Left lung (tissue), 10 donors: ENCODE data around the gene OTX2. TPM values are rescaled to one million over a fixed set of nuclear protein-coding genes. Genes with fewer than 3 reads are reported as not detected.

Source experiments
- ATAC-seq: fragments of 200-7000 bp; cut with Tn5 transposase; one replicate; pipeline ENCODE4 v1.9.1; 2020; ENCODE audit warnings: moderate library complexity
- DNase-seq, 4 donors: peaks; one replicate each; pipeline ENCODE4 v3.0.0-alpha.2; 2013 to 2020
- H3K27ac ChIP-seq, 2 donors: fragments of 200-600 bp; sonication (generic) in 1 of 2; one replicate each; pipeline versions ENCODE4 v1.5.0 to v1.8.0; 2020 to 2021
- H3K27me3 ChIP-seq, 2 donors: fragments of 200-600 bp; sonication (generic) in 1 of 2; one replicate each; pipeline versions ENCODE4 v1.5.0 to v1.8.0; 2020 to 2021
- H3K36me3 ChIP-seq, 2 donors: fragments of 200-600 bp; sonication (generic) in 1 of 2; one replicate each; pipeline versions ENCODE4 v1.5.0 to v1.8.0; 2020 to 2021
- H3K4me1 ChIP-seq, 2 donors: fragments of 200-600 bp; one replicate each; pipeline ENCODE4 v1.8.0; 2021
- H3K4me3 ChIP-seq, 2 donors: fragments of 200-600 bp; sonication (generic) in 1 of 2; one replicate each; pipeline versions ENCODE4 v1.5.0 to v1.8.0; 2020 to 2021; ENCODE audit warnings: mild to moderate bottlenecking in 1 of 2
- H3K9me3 ChIP-seq, 2 donors: fragments of 200-600 bp; sonication (generic) in 1 of 2; one replicate each; pipeline versions ENCODE4 v1.5.0 to v1.8.0; 2020 to 2021
- CTCF ChIP-seq, 2 donors: fragments of 200-600 bp; sonication (generic) in 1 of 2; IDR thresholded peaks; one replicate each; pipeline versions ENCODE4 v1.5.0 to v1.8.0; 2021; ENCODE audit warnings: antibody characterized with exemption in 2 of 2
- intact Hi-C, 2 donors: fragments of 100-400 bp; cut with DNase I; formaldehyde crosslinking; loops; one replicate each; pipeline versions ENCODE4 v1.11.2 to v1.14.2; 2022
- polyA plus RNA-seq, 6 donors: library from polyadenylated mRNA; unstranded; fragments of 120-200 nt; gene quantifications; one replicate each; pipeline ENCODE4 v1.2.1, GENCODE V29; 2013; ENCODE audit not compliant: insufficient read length in 6 of 6
- total RNA-seq, 2 donors: library from RNA; stranded (reverse); fragmentation: NEBNext Ultra II Directional; extraction: Animal tissue kit (Norgen Biotek cat#: 25700); gene quantifications; one replicate each; pipeline ENCODE4 v1.2.1, GENCODE V29; 2021
- donor health status: DM: no; HTN: yes; CAD: no.
- donor health status: DM: no; HTN: no; CAD: no.

Gene OTX2
- total and polyA plus RNA-seq, 8 donors = not detected

DNA sequence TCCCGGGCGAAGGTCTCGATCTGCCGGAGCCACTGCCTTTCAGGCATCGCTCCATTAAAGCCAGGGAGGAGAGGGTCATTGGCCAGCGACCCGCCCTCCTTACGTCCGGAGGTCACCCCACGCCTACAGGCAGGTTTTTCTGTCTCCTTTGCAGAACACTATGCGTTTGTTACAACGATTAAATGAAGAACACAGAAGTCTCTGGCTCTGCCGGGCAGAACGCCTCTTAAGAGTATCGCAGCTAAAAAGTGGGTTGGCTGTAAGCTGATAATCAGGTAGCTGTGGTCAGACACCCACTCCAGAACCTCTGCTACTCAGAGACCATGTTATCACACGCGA, 15.0 kb downstream of the OTX2 start:
- Histone ChIP-seq H3K4me3 (no peak overlapping the region), H3K4me1 (peaks cover 0 to 7% of the 10 kb centered on the region in 2 donors), H3K27ac (no peak overlapping the region), H3K27me3 (peaks cover 74 to 95% of the 10 kb centered on the region in 2 donors), H3K9me3 (no peaks in the 10 kb centered on the region), H3K36me3 (no peaks in the 10 kb centered on the region)
- intact Hi-C loops = no loop called here
- no peak for DNase-seq
- ATAC-seq = no peak
- no peak for TF ChIP-seq CTCF (IDR thresholded peaks at IDR 0.05)

DNA sequence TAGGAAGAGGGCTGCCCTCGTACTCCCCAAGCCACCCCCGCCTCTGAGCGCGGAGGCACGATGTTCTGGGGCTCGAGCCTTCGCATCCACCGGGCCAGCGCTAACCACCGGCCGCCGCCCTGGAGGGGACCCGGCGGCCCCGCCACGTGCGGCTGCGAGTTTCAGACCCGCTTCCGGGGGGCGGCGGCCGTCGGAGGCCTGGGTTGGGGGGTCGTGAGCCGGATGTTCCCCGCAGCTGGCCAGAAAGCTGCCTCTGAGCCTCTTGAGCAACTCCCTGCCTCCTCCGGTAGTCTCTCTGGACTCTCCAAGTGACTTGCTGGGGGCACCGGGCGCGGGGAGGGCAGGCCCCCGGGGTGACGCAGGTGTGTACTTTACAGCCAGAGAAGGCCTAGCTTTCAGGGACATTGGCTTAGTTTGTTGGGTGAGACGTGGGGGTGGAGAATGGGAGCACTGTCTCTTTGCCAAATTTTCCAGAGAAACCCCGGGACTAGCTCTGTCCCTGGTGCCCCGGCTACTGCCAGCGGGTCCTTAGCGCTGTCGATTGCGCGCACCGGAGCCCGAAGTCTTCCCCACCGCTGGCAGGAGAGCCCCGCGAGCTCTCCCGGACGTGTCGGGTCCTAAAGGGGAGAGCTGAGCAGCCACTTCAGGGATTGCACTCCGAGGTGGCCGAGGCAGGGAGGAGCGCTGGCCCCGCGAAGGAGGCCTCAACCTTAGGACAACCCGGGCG, 15.6 kb downstream of the OTX2 start:
- Histone ChIP-seq H3K27me3 (peaks cover 69 to 95% of the 10 kb centered on the region in 2 donors), H3K9me3 (no peaks in the 10 kb centered on the region), H3K36me3 (no peaks in the 10 kb centered on the region), H3K4me1 (peaks cover 0 to 7% of the 10 kb centered on the region in 2 donors), H3K4me3 (no peak overlapping the region), H3K27ac (no peak overlapping the region)
- ATAC-seq = no peak
- intact Hi-C loops = no loop called here
- no peak for TF ChIP-seq CTCF (IDR thresholded peaks at IDR 0.05)
- DNase-seq = peak in 1 of 4 donors; percentile 76

DNA sequence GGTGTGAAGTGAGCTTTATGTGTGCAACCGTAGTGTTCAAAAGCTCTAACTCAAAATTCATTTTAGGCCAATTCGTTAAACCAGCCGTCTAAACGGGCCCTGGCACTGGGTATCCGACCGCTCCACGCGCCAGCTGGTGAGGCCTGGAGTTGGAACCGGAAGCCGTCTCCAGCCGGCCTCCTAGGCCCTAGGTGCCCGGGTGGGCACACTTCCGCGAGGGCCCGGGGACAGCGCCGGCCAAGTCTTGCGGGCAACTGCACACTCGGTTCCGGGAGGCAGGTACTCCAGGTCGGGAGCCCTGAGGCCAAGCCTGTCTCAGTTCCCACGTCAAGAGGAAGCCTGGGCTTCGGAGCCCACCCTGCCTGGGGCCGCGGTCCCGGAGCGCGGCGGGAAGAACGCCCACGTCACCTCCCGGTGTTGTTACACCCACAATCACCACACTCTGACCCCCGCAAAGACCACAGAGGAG, 16.2 kb downstream of the OTX2 start:
- DNase-seq (no peak), ATAC-seq (no peak)
- H3K9me3 ChIP-seq = no peaks in the 10 kb centered on the region
- peaks cover 63 to 95% of the 10 kb centered on the region in 2 donors for H3K27me3 ChIP-seq
- no peaks in the 10 kb centered on the region for H3K36me3 ChIP-seq
- H3K4me3 ChIP-seq = no peak overlapping the region
- no peak overlapping the region for H3K27ac ChIP-seq
- no peak for TF ChIP-seq CTCF (IDR thresholded peaks at IDR 0.05)
- intact Hi-C loops = no loop called here
- peaks cover 0 to 7% of the 10 kb centered on the region in 2 donors for H3K4me1 ChIP-seq

GRCh38 chr14:56789955-56790354, 20.3 kb downstream of the OTX2 start:
- Histone ChIP-seq H3K27me3 (peaks cover 21 to 64% of the 10 kb centered on the region in 2 donors), H3K4me3 (no peak overlapping the region), H3K36me3 (no peaks in the 10 kb centered on the region), H3K9me3 (no peaks in the 10 kb centered on the region), H3K27ac (no peak overlapping the region), H3K4me1 (no peaks in the 10 kb centered on the region)
- TF ChIP-seq CTCF (IDR thresholded peaks at IDR 0.05) = no peak
- intact Hi-C loops = no loop called here
- DNase-seq (no peak), ATAC-seq (no peak)

DNA sequence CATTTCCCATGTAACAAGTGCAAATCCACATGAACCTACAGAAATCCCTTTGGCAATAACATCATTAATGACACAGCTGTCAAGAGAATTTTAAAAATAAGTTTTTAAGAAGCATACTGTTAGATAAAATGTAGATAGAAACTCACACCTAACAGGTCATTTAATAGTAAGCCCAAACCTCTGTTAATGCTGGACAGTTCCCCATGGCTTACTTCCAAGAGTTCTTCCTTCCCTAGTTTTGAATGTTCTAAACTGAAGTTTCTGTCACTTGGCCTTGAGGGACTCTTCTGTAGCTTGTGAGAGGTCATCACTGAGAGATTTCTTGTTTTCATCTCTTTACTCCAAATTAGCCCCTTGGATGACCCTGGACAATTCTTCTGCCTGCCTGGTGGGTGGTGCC, 22.7 kb downstream of the OTX2 start:
- Histone ChIP-seq H3K36me3 (no peaks in the 10 kb centered on the region), H3K4me3 (no peak overlapping the region), H3K4me1 (no peaks in the 10 kb centered on the region), H3K27me3 (peaks cover 0 to 40% of the 10 kb centered on the region in 2 donors), H3K9me3 (no peaks in the 10 kb centered on the region), H3K27ac (no peak overlapping the region)
- intact Hi-C loops = no loop called here
- DNase-seq = no peak
- ATAC-seq = no peak
- no peak for TF ChIP-seq CTCF (IDR thresholded peaks at IDR 0.05)
